Neutrophil (primary cell): ENCODE results near the gene KRT39.

Experiments used
- H3K27ac ChIP-seq: fragments of 200-600 bp; sonication (generic); 2 replicates; pipeline ENCODE4 v1.5.1; 2016; ENCODE audit warnings: mild to moderate bottlenecking, moderate library complexity
- H3K27me3 ChIP-seq: fragments of 200-600 bp; sonication (generic); 2 replicates; pipeline ENCODE4 v1.6.0; 2016; ENCODE audit warnings: mild to moderate bottlenecking
- H3K36me3 ChIP-seq: fragments of 200-600 bp; sonication (generic); 2 replicates; pipeline ENCODE4 v1.5.1; 2017
- H3K4me1 ChIP-seq, 2 experiments: fragments of 200-600 bp in 1 of 2; sonication (generic) in 1 of 2; 1 replicate in 1 of 2; 2 replicates in 1 of 2; pipeline versions ENCODE4 v1.5.1 to v1.6.1; 2013 to 2016; ENCODE audit warnings: low read depth in 1 of 2, low read length in 1 of 2, mild to moderate bottlenecking in 1 of 2, moderate library complexity in 1 of 2; ENCODE audit not compliant: control insufficient read depth in 1 of 2, insufficient read depth in 1 of 2
- H3K4me3 ChIP-seq, 2 experiments: fragments of 200-600 bp in 1 of 2; sonication (generic) in 1 of 2; 1 replicate in 1 of 2; 2 replicates in 1 of 2; pipeline ENCODE4 v1.5.1; 2013 to 2016; ENCODE audit warnings: low read depth in 1 of 2, low read length in 1 of 2, mild to moderate bottlenecking in 1 of 2, moderate library complexity in 1 of 2
- H3K9me3 ChIP-seq: fragments of 200-600 bp; sonication (generic); 2 replicates; pipeline ENCODE4 v1.5.1; 2016
- TF ChIP-seq, protein P1 (sequence below): fragments of 200-600 bp; sonication (generic); IDR thresholded peaks from 2 replicates; pipeline ENCODE4 v1.5.1; 2016; ENCODE audit warnings: antibody characterized with exemption

Gene KRT39

DNA sequence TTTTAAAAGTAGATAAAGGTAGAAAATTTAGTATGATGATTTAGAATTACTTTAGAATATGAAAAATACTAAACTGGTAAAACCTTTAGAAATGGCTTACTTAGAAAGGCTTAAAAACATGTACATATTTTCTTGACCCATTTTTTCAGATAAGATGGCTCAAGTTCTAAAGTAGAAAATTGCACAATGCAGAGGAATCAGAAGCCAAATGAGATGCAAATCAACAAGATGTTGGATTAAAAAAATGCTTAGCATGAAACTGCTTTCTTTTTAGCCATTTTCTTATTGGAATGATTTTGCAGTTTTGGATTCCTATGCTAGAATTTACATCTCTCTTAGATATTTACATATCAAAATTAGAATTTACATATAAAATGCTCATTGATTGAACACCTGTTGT is 43.7 kb upstream of the KRT39 start:
- H3K27ac ChIP-seq: no peak overlapping the region
- H3K36me3 ChIP-seq: no peaks in the 10 kb centered on the region
- no peaks in the 10 kb centered on the region for H3K4me1 ChIP-seq
- H3K4me3 ChIP-seq: no peak overlapping the region
- TF ChIP-seq, protein P1, sequence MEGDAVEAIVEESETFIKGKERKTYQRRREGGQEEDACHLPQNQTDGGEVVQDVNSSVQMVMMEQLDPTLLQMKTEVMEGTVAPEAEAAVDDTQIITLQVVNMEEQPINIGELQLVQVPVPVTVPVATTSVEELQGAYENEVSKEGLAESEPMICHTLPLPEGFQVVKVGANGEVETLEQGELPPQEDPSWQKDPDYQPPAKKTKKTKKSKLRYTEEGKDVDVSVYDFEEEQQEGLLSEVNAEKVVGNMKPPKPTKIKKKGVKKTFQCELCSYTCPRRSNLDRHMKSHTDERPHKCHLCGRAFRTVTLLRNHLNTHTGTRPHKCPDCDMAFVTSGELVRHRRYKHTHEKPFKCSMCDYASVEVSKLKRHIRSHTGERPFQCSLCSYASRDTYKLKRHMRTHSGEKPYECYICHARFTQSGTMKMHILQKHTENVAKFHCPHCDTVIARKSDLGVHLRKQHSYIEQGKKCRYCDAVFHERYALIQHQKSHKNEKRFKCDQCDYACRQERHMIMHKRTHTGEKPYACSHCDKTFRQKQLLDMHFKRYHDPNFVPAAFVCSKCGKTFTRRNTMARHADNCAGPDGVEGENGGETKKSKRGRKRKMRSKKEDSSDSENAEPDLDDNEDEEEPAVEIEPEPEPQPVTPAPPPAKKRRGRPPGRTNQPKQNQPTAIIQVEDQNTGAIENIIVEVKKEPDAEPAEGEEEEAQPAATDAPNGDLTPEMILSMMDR: no peak
- H3K9me3 ChIP-seq: no peaks in the 10 kb centered on the region
- H3K27me3 ChIP-seq: peaks cover 11% of the 10 kb centered on the region

DNA sequence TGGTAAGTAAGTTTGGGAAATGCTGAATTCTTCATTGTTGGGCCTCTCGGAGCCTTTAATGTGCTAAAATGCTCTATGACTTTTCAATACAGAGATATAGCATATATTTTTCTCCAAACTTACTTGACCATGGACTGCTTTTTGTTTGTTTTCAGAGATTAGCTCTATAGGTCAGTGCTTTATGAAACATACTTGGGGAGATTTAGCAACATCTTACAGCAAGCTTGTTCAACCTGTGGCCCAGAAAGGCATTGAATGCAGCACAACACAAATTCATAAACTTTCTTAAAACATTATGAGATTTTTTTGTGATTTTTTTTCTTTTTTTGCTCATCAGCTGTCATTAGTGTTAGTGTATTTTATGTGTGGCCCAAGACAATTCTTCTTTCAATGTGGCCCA is 43.2 kb upstream of the KRT39 start:
- TF ChIP-seq, protein P1: no peak
- no peak overlapping the region for H3K4me3 ChIP-seq
- H3K4me1 ChIP-seq: no peaks in the 10 kb centered on the region
- no peak overlapping the region for H3K27ac ChIP-seq
- H3K36me3 ChIP-seq: no peaks in the 10 kb centered on the region
- peaks cover 10% of the 10 kb centered on the region for H3K27me3 ChIP-seq
- no peaks in the 10 kb centered on the region for H3K9me3 ChIP-seq

- no peak overlapping the region for H3K27ac ChIP-seq
- H3K4me3 ChIP-seq: no peak overlapping the region
- TF ChIP-seq, protein P1: no peak
- H3K4me1 ChIP-seq: no peaks in the 10 kb centered on the region
- H3K36me3 ChIP-seq: no peaks in the 10 kb centered on the region
- H3K9me3 ChIP-seq: no peaks in the 10 kb centered on the region
- H3K27me3 ChIP-seq: peaks cover 10% of the 10 kb centered on the region
Observed at GRCh38 chr17:41009301-41009760, 42.6 kb upstream of the KRT39 start.

DNA sequence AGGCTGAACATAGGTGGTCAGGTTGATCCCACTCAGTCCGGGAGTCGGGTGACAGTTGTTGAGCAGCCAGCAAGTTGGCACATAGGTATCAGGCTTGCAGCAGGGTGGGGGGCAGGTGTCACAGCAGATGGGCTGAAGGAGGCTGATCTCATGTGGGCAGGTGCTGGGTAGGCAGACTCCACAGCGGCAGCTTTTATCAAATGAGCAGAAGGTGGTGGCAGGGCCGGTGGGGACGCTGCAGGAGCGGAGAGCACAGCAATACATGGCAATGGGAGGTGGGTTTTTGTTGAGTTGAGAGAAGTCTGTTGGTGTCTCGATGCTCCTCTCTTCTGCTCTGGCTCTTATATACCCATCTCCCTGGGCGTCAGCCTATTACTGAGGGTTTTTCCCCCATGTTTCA is 42.1 kb upstream of the KRT39 start, which contains the start of gene KRTAP3-1:
TSS of gene KRTAP3-1 (minus strand) at position 318 of the 400 bp plus-strand sequence. CDS start at position 264, 54 bp downstream.
- H3K4me3 ChIP-seq: no peak within 1 kb of the TSS
- no peak within 1 kb of the TSS for H3K27ac ChIP-seq
- H3K36me3 ChIP-seq: no peaks in the 10 kb centered on the region
- H3K9me3 ChIP-seq: no peaks in the 10 kb centered on the region
- TF ChIP-seq, protein P1: no peak
- H3K4me1 ChIP-seq: no peaks in the 10 kb centered on the region
- peaks cover 11% of the 10 kb centered on the region for H3K27me3 ChIP-seq

DNA sequence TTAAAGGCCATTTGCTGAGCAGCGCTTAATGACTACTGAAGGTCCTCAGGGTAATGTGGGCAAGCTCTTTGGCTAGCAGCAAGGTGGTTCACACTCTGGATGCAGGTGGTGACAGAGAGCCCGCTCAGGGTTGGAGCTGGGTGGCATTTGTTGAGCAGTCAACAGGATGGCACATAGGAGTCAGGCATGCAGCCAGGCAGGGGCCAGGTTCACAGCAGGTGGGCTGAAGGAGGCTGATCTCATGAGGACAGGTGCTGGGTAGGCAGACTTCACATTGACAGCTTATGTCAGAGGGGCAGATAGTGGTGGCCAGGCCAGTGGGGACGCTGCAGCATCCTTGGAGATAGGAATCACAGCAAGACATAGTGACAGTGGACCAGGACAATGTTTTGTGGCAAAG is 37.6 kb upstream of the KRT39 start:
- Histone ChIP-seq H3K9me3 (no peaks in the 10 kb centered on the region), H3K4me3 (no peak overlapping the region), H3K27ac (no peak overlapping the region), H3K4me1 (no peaks in the 10 kb centered on the region), H3K27me3 (peaks cover 25% of the 10 kb centered on the region), H3K36me3 (no peaks in the 10 kb centered on the region)
- TF ChIP-seq, protein P1: no peak

DNA sequence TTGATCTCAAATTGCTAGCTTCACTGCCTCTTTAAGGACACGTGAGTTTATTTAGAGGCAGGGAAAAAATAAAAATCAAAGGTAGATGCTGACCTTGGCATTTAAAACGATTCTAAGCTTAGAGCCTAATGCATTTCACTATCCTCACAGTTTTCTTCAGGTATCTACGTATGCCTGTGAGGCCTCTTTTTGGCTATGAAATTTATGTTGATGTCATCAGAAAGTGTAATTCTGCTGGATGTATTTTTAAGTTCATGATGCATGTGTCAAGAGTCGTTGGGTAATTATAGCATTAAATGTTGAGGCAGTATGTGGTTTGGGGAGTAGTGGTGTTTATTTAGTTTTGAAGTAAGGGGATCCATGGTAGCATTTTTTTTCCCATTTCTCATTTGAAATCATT is 37.2 kb upstream of the KRT39 start:
- Histone ChIP-seq H3K4me1 (no peaks in the 10 kb centered on the region), H3K27me3 (peaks cover 28% of the 10 kb centered on the region), H3K27ac (no peak overlapping the region), H3K9me3 (no peaks in the 10 kb centered on the region), H3K36me3 (no peaks in the 10 kb centered on the region), H3K4me3 (no peak overlapping the region)
- TF ChIP-seq, protein P1: no peak
